H1 (cell line): ENCODE results near the gene NUCB1. TPM values are rescaled to one million over a fixed set of nuclear protein-coding genes. Genes with fewer than 3 reads are reported as not detected.

ENCODE experiments used
- ATF3 ChIP-seq: IDR thresholded peaks from 2 replicates; pipeline ENCODE4 v1.6.1; 2011; ENCODE audit warnings: low read depth, mild to moderate bottlenecking, low read length; ENCODE audit not compliant: insufficient read depth
- BRCA1 ChIP-seq: IDR thresholded peaks from 2 replicates; pipeline ENCODE4 v1.6.1; 2012; ENCODE audit warnings: low read depth, low read length, improper control_type of control experiment
- CBX5 ChIP-seq: fragments of 300-800, 300-1000 bp; sonication (generic); IDR thresholded peaks from 2 replicates; pipeline ENCODE4 v1.7.1; 2016; ENCODE audit warnings: antibody characterized with exemption, low read length, low read depth
- CEBPB ChIP-seq: IDR thresholded peaks from 2 replicates; pipeline ENCODE4 v1.6.1; 2012; ENCODE audit warnings: low read depth, low read length
- CREB1 ChIP-seq: IDR thresholded peaks from 2 replicates; pipeline ENCODE4 v1.6.1; 2012; ENCODE audit warnings: inconsistent platforms
- CTCF ChIP-seq, 3 experiments: IDR thresholded peaks; 1 replicate in 2 of 3; 2 replicates in 1 of 3; pipeline versions ENCODE4 v1.5.1 to v1.6.1; 2011; ENCODE audit warnings: low read length in 3 of 3, mild to moderate bottlenecking in 3 of 3, inconsistent platforms in 2 of 3, low read depth in 1 of 3, moderate library complexity in 1 of 3; ENCODE audit not compliant: insufficient read depth in 1 of 3; ENCODE audit errors: control extremely low read depth in 1 of 3
- E2F6 ChIP-seq: IDR thresholded peaks from 2 replicates; pipeline ENCODE4 v1.6.1; 2012; ENCODE audit warnings: inconsistent platforms
- GTF2F1 ChIP-seq: IDR thresholded peaks from 2 replicates; pipeline ENCODE4 v1.6.1; 2012; ENCODE audit warnings: low read depth, low read length, improper control_type of control experiment, borderline replicate concordance
- JUN ChIP-seq: IDR thresholded peaks from 2 replicates; pipeline ENCODE4 v1.6.1; 2011; ENCODE audit warnings: low read depth, mild to moderate bottlenecking, improper control_type of control experiment, low read length
- NANOG ChIP-seq: IDR thresholded peaks from 2 replicates; pipeline ENCODE4 v1.6.1; 2011; ENCODE audit warnings: low read length, low read depth, mild to moderate bottlenecking, inconsistent platforms; ENCODE audit not compliant: insufficient read depth, poor library complexity, severe bottlenecking
- POLR2AphosphoS5 ChIP-seq: IDR thresholded peaks from 2 replicates; pipeline ENCODE4 v1.6.1; 2011; ENCODE audit warnings: low read depth, low read length
- SAP30 ChIP-seq: fragments of 300-600 bp; sonication (generic); IDR thresholded peaks from 2 replicates; pipeline ENCODE4 v1.7.1; 2012; ENCODE audit warnings: low read length, moderate library complexity, mild to moderate bottlenecking, inconsistent platforms; ENCODE audit not compliant: insufficient read depth, insufficient replicate concordance
- SIN3A ChIP-seq, 2 experiments: IDR thresholded peaks in 1 of 2; conservative IDR thresholded peaks in 1 of 2; 2 replicates each; pipeline ENCODE4 v1.6.1; 2011 to 2012; ENCODE audit warnings: low read length in 2 of 2, improper control_type of control experiment in 1 of 2, low read depth in 1 of 2, mild to moderate bottlenecking in 1 of 2
- SIRT6 ChIP-seq: IDR thresholded peaks from one replicate; pipeline ENCODE4 v1.7.1; 2012; ENCODE audit warnings: low read length, inconsistent platforms
- SP1 ChIP-seq: IDR thresholded peaks from 2 replicates; pipeline ENCODE4 v1.6.1; 2011; ENCODE audit warnings: low read depth, low read length
- SP2 ChIP-seq: IDR thresholded peaks from 2 replicates; pipeline ENCODE4 v1.6.1; 2012; ENCODE audit warnings: mild to moderate bottlenecking, low read length, inconsistent platforms
- SP4 ChIP-seq: IDR thresholded peaks from 2 replicates; pipeline ENCODE4 v1.6.1; 2012; ENCODE audit warnings: low read length, inconsistent platforms
- SRF ChIP-seq: IDR thresholded peaks from 2 replicates; pipeline ENCODE4 v1.6.1; 2011; ENCODE audit warnings: mild to moderate bottlenecking, low read depth, low read length, moderate library complexity
- TBP ChIP-seq: IDR thresholded peaks from 2 replicates; pipeline ENCODE4 v1.6.1; 2011; ENCODE audit warnings: low read depth, low read length, improper control_type of control experiment
- TCF12 ChIP-seq: IDR thresholded peaks from 2 replicates; pipeline ENCODE4 v1.6.1; 2011; ENCODE audit warnings: low read depth, mild to moderate bottlenecking, low read length
- TEAD4 ChIP-seq: IDR thresholded peaks from 2 replicates; pipeline ENCODE4 v1.6.1; 2012; ENCODE audit warnings: low read depth, low read length, inconsistent platforms, mixed read lengths
- polyA plus RNA-seq, 7 experiments: library from polyadenylated mRNA; depleted of rRNA in 3 of 7; stranded (reverse) in 5 of 7; unstranded in 2 of 7; fragments of >200 nt in 5 of 7; fragments of 200-250 nt in 2 of 7; gene quantifications; 1 replicate in 5 of 7; 2 replicates in 1 of 7; 4 replicates in 1 of 7; pipeline versions ENCODE4 v1.2.1 to v1.2.3, GENCODE V29; 2011 to 2013; ENCODE audit warnings: missing spikeins in 2 of 7, mixed read lengths in 2 of 7
- total RNA-seq: library from RNA; stranded (reverse); fragmentation: NEBNext Ultra II Directional; extraction: Animal tissue kit (Norgen Biotek cat#: 25700); gene quantifications from 2 replicates; pipeline ENCODE4 v1.2.1, GENCODE V29; 2021

Gene NUCB1
- total and polyA plus RNA-seq, 2 of the 8 experiments (the other 6 are each of a cell fraction or from before 2014, with no cell fraction given): 111 to 121 TPM

- no peak for TF ChIP-seq CTCF (IDR thresholded peaks at IDR 0.05; ENCODE audit: control extremely low read depth in 1 of 3, insufficient read depth in 1 of 3, low read depth in 1 of 3, low read length in 3 of 3)
- no peak for TF ChIP-seq SRF
- TF ChIP-seq CBX5: no peak
- TF ChIP-seq E2F6: 0 out of 2 replicates have a peak, but pooled peaks have one; percentile 8
- no peak for TF ChIP-seq CEBPB
- peak; percentile 99 for TF ChIP-seq POLR2AphosphoS5
- no peak for TF ChIP-seq JUN
- peak; percentile 96 for TF ChIP-seq TBP
- no peak for TF ChIP-seq ATF3
- TF ChIP-seq SP2: 0 out of 2 replicates have a peak, but pooled peaks have one; percentile 20
- TF ChIP-seq TCF12: no peak
- no peak for TF ChIP-seq BRCA1
- TF ChIP-seq SIRT6: no peak
- TF ChIP-seq SP4: peak; percentile 65; the same call in 1 of the 2 replicates
- peak; percentile 37; the same call in 1 of the 2 replicates for TF ChIP-seq GTF2F1
- TF ChIP-seq SAP30: peak; percentile 79
- no peak for TF ChIP-seq NANOG
- peak; percentile 45 to 86; a peak in 2 of 4 replicates for TF ChIP-seq SIN3A (conservative IDR thresholded peaks at IDR 0.05 in 1 of 2, IDR thresholded peaks at IDR 0.05 in 1 of 2; ENCODE audit: low read depth in 1 of 2, low read length in 2 of 2)
- TF ChIP-seq CREB1: no peak
- TF ChIP-seq SP1: peak; percentile 66
- TF ChIP-seq TEAD4: no peak
These were observed 65.1 kb downstream of the NUCB1 start, which contains the start of gene FTL (continued) for GRCh38 chr19:48965040-48965805.
